GM10266 (cell line): ENCODE measurements around the gene PIK3CB.
"Not testable (repeated sequence)": the region's sequence is repeated elsewhere in the genome, so short reads cannot be mapped to it uniquely, and the experiment has no call there.

Experiments used
- DNase-seq: peaks from one replicate; pipeline ENCODE4 v3.0.0; 2012; ENCODE audit errors: extremely low spot score
- TF ChIP-seq, protein P1 (sequence below): IDR thresholded peaks from 2 replicates; pipeline ENCODE4 v1.5.1; 2012; ENCODE audit warnings: mild to moderate bottlenecking, low read depth; ENCODE audit not compliant: control insufficient read depth, insufficient read depth; ENCODE audit errors: missing control alignments

The PIK3CB gene

GRCh38 chr3:138818185-138818860, 16.4 kb downstream of the PIK3CB start:
- TF ChIP-seq, protein P1, sequence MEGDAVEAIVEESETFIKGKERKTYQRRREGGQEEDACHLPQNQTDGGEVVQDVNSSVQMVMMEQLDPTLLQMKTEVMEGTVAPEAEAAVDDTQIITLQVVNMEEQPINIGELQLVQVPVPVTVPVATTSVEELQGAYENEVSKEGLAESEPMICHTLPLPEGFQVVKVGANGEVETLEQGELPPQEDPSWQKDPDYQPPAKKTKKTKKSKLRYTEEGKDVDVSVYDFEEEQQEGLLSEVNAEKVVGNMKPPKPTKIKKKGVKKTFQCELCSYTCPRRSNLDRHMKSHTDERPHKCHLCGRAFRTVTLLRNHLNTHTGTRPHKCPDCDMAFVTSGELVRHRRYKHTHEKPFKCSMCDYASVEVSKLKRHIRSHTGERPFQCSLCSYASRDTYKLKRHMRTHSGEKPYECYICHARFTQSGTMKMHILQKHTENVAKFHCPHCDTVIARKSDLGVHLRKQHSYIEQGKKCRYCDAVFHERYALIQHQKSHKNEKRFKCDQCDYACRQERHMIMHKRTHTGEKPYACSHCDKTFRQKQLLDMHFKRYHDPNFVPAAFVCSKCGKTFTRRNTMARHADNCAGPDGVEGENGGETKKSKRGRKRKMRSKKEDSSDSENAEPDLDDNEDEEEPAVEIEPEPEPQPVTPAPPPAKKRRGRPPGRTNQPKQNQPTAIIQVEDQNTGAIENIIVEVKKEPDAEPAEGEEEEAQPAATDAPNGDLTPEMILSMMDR: no peak
- DNase-seq: no peak

- TF ChIP-seq, protein P1: no peak
- no peak for DNase-seq
Observed at GRCh38 chr3:138817695-138818094, 17.0 kb downstream of the PIK3CB start.

DNA sequence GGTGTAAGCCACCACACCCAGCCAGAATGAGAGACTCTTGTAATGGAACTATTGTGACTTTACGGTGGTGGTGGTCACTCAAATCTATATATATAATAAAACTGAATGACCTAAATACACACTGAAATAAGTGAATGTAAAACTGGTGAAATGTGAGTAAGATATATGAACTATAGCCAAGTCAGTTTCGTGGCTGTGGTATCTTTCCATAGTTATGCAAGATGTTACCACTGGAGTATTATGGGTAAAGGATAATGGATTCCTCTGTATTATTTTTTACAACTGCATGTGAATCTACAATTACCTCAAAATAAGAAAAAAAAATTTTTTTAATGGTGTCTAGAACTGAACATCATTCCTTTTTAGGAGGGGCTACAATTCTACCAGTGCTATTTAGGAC, 21.9 kb downstream of the PIK3CB start:
- TF ChIP-seq, protein P1: no peak
- no peak for DNase-seq

- no peak for DNase-seq
- TF ChIP-seq, protein P1: no peak
Observed at GRCh38 chr3:138809500-138810256, 25.1 kb downstream of the PIK3CB start.

DNA sequence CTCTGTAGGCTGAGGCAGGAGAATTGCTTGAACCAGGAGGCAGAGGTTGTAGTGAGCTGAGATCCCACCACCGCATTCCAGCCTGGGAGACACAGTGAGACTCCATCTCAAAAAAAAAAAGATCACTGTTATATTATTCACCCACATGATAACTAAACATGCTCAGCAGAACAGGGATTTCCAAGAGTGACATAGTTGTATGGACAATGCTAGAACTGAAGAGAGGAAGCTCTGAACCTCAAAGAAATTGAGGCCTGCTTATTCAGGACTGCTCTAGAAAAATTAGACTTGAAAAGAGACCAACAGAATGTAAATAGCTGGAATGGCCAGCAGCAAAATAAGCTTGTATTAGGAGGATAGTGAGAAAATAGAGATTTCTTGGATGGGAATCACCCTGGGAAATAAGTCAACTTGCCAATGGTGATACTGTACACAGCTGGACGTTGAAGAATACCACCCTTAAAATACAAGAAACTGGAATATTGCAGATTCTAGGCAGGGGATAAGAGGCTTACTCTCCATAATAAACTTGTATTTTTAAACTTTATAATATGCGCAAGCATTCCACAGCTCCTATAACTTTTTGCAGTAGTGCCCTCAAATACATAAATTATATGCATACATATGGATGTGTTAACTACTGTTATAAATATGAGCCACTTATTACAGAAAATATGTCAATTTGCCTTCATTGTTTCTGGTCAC, 28.2 kb downstream of the PIK3CB start:
- TF ChIP-seq, protein P1: no peak

DNA sequence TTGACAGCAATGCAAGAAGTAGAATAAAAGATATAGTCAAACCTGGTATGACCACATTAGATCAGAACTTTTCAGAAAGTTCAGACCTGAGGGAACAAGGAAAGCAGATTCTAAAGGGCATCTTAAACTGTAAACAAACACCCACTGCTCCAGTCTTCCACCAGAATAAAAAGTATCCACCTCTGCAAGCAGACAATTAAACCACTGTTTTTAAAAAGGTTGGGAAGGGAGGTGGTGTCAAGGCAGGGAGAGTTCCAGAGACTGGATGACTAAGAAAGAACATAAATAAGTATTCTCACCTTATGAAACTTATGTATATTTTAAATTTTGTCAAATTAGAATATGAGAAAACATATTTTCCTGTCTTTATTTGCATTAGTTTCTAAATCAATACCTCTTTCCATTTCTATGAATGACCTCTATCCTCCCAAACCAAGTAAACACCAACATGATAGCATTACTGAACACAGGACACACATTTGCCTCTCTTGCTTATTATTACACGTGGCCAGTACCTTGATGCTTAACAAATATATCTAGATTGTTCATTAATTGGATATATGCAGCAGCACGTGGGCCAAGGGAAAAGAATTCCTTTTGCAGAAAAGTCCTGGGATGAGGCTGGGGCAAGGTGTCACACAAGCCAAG, 31.6 kb downstream of the PIK3CB start:
- TF ChIP-seq, protein P1: no peak
- no peak for DNase-seq

More for the DNA sequence above, 28.2 kb downstream of the PIK3CB start:
- no peak for DNase-seq

DNA sequence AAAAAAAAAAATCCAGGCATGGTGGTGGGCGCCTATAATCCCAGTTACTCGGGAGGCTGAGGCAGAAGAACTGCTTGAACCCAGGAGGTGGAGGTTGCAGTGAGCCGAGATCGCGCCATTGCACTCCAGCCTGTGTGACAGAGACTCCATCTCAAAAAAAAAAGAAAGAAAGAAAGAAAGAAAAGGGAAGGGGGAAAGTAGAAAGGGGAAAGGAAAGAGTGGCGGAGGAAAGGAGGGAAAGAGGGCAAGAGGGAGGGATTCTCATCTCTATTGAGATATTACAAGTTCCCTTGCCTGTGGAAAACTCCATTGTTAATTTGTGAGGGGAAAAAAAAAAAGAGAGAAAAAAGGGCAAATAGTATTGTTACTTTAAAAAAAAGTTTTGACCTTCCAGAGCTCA, 32.5 kb downstream of the PIK3CB start:
- DNase-seq: not testable (repeated sequence)
